Gastroesophageal sphincter (tissue), 3 donors: ENCODE measurements around the gene GPR173.

Source experiments
- EP300 ChIP-seq: sonication (generic); formaldehyde crosslinking; IDR thresholded peaks from one replicate; pipeline ENCODE4 v1.6.1; 2017; ENCODE audit warnings: antibody characterized with exemption, mild to moderate bottlenecking
- POLR2A ChIP-seq, 2 donors: fragments of 450-650 bp; IDR thresholded peaks; one replicate each; pipeline ENCODE4 v1.6.1; 2017; ENCODE audit warnings: antibody characterized with exemption in 2 of 2, mild to moderate bottlenecking in 2 of 2, moderate library complexity in 1 of 2
- POLR2AphosphoS5 ChIP-seq: sonication (generic); formaldehyde crosslinking; IDR thresholded peaks from one replicate; pipeline ENCODE4 v1.6.1; 2017; ENCODE audit warnings: antibody characterized with exemption
- TF ChIP-seq, protein P1 (sequence below), 4 experiments: fragments of 200-600 bp in 2 of 4; fragments of 450-650 bp in 2 of 4; sonication (generic) in 1 of 4; IDR thresholded peaks; one replicate each; pipeline ENCODE4 v1.5.1; 2017 to 2019; ENCODE audit warnings: antibody characterized with exemption in 4 of 4, mild to moderate bottlenecking in 2 of 4, moderate library complexity in 2 of 4

DNA sequence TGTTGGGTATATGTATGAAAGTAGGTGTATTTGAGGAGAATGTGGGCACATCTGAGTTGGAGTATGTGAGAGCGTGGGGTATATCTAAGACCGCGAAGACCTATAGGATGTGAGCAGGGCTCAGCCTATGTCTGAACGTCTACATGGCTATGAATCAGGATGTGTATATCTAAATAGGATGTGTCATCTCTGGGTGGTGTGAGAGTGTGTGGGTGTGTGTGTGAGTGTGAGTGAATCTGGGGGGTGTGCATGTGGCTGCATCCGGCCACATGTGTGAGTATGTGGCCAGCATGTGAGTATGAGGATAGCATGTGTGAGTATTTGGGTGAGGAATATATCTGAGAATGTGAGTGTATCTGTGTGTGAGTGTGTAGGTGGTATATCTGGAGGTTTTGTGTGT is 7.7 kb downstream of the GPR173 start:
- TF ChIP-seq, protein P1, sequence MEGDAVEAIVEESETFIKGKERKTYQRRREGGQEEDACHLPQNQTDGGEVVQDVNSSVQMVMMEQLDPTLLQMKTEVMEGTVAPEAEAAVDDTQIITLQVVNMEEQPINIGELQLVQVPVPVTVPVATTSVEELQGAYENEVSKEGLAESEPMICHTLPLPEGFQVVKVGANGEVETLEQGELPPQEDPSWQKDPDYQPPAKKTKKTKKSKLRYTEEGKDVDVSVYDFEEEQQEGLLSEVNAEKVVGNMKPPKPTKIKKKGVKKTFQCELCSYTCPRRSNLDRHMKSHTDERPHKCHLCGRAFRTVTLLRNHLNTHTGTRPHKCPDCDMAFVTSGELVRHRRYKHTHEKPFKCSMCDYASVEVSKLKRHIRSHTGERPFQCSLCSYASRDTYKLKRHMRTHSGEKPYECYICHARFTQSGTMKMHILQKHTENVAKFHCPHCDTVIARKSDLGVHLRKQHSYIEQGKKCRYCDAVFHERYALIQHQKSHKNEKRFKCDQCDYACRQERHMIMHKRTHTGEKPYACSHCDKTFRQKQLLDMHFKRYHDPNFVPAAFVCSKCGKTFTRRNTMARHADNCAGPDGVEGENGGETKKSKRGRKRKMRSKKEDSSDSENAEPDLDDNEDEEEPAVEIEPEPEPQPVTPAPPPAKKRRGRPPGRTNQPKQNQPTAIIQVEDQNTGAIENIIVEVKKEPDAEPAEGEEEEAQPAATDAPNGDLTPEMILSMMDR (IDR thresholded peaks at IDR 0.05) = no peak
- no peak for TF ChIP-seq EP300
- TF ChIP-seq POLR2A (IDR thresholded peaks at IDR 0.05) = no peak
- TF ChIP-seq POLR2AphosphoS5 = no peak
